Bronchial epithelial cell (primary cell): Measurements from ENCODE around the gene ERCC5. TPM values are rescaled to one million over a fixed set of nuclear protein-coding genes. Genes with fewer than 3 reads are reported as not detected.
A peak's percentile ranks its signal among the peaks of the same experiment; 100 is the strongest.

Experiments used
- DNase-seq: peaks from one replicate; pipeline ENCODE4 v3.0.0-alpha.2; 2010; ENCODE audit warnings: low read depth
- FAIRE-seq: peaks from 2 replicates; lab custom pipeline; 2011; peaks lifted over from hg19 to GRCh38; lab: Jason Lieb, UNC
- H3K27me3 ChIP-seq: 2 replicates; pipeline ENCODE4 v1.5.1; 2011; ENCODE audit warnings: low read length; ENCODE audit not compliant: control insufficient read depth, insufficient read depth
- H3K36me3 ChIP-seq: 2 replicates; pipeline ENCODE4 v1.5.1; 2011; ENCODE audit warnings: low read length; ENCODE audit not compliant: control insufficient read depth, insufficient read depth
- H3K4me3 ChIP-seq: 2 replicates; pipeline ENCODE4 v1.5.1; 2011; ENCODE audit warnings: mild to moderate bottlenecking, low read depth, low read length, control low read depth
- total RNA-seq: library from RNA; depleted of rRNA; stranded (reverse); fragments of >200 nt; gene quantifications from 2 replicates; pipeline ENCODE4 v1.2.1, GENCODE V29; 2014
- TF ChIP-seq, protein P1 (sequence below): IDR thresholded peaks from 2 replicates; pipeline ENCODE4 v1.5.1; 2011; ENCODE audit warnings: mild to moderate bottlenecking, moderate library complexity, low read length, control low read depth, inconsistent platforms; ENCODE audit not compliant: insufficient read depth, severe bottlenecking

ERCC5 gene
- total RNA-seq, 1 donor from 2014 or later: 41.3 TPM

DNA sequence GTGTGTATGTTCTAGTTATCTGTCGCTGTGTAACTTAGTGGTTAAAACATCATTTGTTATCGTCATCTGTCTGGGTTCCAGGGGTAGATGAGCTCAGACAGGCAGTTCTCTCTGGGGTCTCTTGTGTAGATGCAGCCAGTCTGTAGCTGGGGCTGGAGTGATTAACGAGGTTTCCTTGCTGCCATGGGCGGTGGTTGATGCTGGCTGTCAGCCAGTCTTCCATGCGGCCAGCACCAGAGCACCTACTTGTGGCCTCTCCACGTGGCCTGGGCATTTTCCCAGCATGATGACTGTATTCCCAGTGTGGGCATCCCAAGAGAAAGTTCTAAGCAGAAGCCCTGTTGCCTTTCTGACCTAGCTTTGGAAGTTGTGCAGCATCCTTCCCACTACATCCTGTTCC, 10.7 kb downstream of the ERCC5 start:
- FAIRE-seq (no peak), DNase-seq (peak; percentile 16)
- TF ChIP-seq, protein P1, sequence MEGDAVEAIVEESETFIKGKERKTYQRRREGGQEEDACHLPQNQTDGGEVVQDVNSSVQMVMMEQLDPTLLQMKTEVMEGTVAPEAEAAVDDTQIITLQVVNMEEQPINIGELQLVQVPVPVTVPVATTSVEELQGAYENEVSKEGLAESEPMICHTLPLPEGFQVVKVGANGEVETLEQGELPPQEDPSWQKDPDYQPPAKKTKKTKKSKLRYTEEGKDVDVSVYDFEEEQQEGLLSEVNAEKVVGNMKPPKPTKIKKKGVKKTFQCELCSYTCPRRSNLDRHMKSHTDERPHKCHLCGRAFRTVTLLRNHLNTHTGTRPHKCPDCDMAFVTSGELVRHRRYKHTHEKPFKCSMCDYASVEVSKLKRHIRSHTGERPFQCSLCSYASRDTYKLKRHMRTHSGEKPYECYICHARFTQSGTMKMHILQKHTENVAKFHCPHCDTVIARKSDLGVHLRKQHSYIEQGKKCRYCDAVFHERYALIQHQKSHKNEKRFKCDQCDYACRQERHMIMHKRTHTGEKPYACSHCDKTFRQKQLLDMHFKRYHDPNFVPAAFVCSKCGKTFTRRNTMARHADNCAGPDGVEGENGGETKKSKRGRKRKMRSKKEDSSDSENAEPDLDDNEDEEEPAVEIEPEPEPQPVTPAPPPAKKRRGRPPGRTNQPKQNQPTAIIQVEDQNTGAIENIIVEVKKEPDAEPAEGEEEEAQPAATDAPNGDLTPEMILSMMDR: no peak
- Histone ChIP-seq H3K36me3 (peaks cover 14% of the 10 kb centered on the region), H3K27me3 (no peaks in the 10 kb centered on the region), H3K4me3 (no peak overlapping the region)

DNA sequence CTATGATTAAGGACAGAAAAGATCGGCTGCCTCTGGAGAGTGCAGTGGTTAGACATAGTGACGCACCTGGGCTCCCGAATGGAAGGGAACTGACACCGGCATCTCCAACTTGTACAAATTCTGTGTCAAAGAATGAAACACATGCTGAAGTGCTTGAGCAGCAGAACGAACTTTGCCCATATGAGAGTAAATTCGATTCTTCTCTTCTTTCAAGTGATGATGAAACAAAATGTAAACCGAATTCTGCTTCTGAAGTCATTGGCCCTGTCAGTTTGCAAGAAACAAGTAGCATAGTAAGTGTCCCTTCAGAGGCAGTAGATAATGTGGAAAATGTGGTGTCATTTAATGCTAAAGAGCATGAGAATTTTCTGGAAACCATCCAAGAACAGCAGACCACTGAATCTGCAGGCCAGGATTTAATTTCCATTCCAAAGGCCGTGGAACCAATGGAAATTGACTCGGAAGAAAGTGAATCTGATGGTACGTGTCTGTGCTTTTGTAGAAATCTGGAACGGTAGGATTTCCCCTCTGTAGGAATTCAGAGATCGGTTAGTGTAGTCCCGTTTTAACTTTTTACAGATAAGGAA, 16.9 kb downstream of the ERCC5 start:
- H3K36me3 ChIP-seq: peaks cover 25% of the 10 kb centered on the region

DNA sequence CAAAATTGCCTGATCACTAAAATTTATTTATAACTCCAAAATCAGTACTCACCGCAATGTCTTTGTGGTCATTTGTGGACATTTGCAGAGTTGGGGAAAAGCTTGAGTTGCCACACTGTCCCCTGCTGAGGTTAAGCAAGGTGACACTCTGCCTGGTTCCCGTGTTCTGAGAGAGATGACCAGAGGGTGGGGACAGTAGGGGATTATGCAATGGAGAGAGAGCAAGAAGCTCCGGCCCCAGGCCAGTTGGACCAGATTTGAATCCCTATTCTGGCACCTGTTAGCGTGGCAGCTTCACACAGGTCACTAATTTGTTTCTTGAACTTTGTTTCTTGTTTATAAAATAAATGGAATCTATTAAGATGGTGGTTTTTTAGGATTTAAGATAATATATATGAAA, 17.8 kb downstream of the ERCC5 start:
- Histone ChIP-seq H3K4me3 (no peak overlapping the region), H3K36me3 (peaks cover 26% of the 10 kb centered on the region), H3K27me3 (no peaks in the 10 kb centered on the region)
- FAIRE-seq: no peak
- TF ChIP-seq, protein P1: no peak
- no peak for DNase-seq

More for the DNA sequence above, 16.9 kb downstream of the ERCC5 start:
- TF ChIP-seq, protein P1: no peak
- no peaks in the 10 kb centered on the region for H3K27me3 ChIP-seq
- no peak overlapping the region for H3K4me3 ChIP-seq
- no peak for FAIRE-seq
- DNase-seq: no peak

DNA sequence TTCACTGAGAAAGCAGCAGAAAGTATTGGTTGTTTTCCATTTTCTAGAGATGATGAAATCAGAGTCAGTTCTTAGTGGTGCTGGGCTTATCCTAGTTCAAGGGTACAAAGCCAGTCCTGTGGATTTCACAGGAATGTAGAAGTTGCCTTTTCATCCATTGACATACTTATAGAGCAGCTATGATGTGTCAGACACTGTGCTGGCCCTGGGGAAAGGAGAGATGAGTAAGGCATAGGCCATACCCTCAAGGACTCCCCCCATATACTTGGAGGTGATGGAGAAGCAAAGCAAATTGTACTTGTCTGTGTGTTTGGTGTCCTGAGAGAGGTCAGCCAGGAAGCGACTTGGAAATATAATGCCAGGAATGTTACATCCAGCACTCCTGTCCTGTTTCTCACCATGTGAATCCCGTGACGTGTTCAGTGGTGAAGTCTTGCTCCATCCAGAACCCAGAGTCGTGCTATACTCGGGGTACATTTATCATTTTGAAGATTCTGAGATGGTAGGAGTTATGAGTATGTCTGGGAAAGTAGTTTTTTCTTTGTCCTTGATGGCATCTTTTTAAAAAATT, 22.6 kb downstream of the ERCC5 start:
- TF ChIP-seq, protein P1: no peak
- H3K4me3 ChIP-seq: no peak overlapping the region
- no peak for DNase-seq
- no peak for FAIRE-seq
- no peaks in the 10 kb centered on the region for H3K27me3 ChIP-seq
- H3K36me3 ChIP-seq: peaks cover 17% of the 10 kb centered on the region

DNA sequence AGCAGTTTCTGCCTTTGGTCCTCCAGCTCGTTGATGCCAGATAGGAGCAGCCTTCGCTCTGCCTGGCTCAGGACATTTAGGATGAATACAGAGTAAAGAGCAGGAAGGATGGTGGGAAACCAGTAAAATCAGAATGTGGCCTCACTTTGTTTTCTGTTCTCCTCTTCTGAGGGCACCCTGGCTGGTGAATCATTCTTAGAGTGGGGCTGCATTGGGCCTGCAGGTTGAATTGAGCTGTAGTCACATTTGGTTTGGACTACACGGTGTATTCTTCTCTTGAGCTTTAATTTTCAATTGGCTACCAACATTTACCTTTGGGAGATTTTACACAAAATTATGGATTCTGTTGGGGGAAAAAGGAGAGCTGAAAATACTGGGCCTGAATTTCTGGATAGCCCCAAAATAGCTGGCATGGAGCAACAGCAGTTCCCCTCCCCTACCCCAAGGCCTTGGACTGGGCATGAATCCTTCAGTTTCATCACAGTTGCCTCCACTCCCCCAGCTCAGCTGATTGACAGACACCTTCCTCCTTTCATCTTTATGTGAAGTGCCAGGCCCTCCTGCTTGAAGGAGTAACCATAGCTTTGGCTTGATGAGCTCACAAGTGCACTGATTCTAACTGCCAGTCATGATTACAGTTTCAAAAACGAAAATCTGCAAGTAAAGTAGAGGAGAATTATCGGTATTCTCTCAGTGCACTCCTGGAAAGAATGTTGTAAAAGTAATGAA, 24.3 kb downstream of the ERCC5 start:
- TF ChIP-seq, protein P1: no peak
- no peak overlapping the region for H3K4me3 ChIP-seq
- FAIRE-seq (no peak), DNase-seq (no peak)
- H3K27me3 ChIP-seq: no peaks in the 10 kb centered on the region
- peaks cover 13% of the 10 kb centered on the region for H3K36me3 ChIP-seq
